Measurements from ENCODE around the gene MIA. TPM values are rescaled to one million over a fixed set of nuclear protein-coding genes. Genes with fewer than 3 reads are reported as not detected.

The MIA gene
- total and polyA plus RNA-seq, 9 of the 15 experiments (the other 6 are each of a cell fraction or from before 2014, with no cell fraction given), result 0.21 TPM; not detected in 8

- TF ChIP-seq THRB (CRISPR knock-in tag; conservative IDR thresholded peaks at IDR 0.05) (no peak), CLOCK (CRISPR knock-in tag; IDR thresholded peaks at IDR 0.05; ENCODE audit: borderline replicate concordance) (peak; percentile 60; the same call in 1 of the 2 replicates), E4F1 (CRISPR knock-in tag; IDR thresholded peaks at IDR 0.05; ENCODE audit: borderline replicate concordance) (no peak), MYC (IDR thresholded peaks at IDR 0.05; ENCODE audit: low read depth, low read length) (peak; percentile 66), MYC (CRISPR knock-in tag; IDR thresholded peaks at IDR 0.05; ENCODE audit: borderline replicate concordance, low read depth) (no peak), FOXK2 (conservative IDR thresholded peaks at IDR 0.05 in 1 of 2, IDR thresholded peaks at IDR 0.05 in 1 of 2; ENCODE audit: low read depth in 2 of 2) (peak; percentile 65 to 80), KLF16 (IDR thresholded peaks at IDR 0.05) (no peak; the same call in 1 of the 2 replicates), ZNF165 (CRISPR knock-in tag; IDR thresholded peaks at IDR 0.05; ENCODE audit: borderline replicate concordance) (no peak), ZZZ3 (IDR thresholded peaks at IDR 0.05) (no peak), ZNF197 (CRISPR knock-in tag; IDR thresholded peaks at IDR 0.05; ENCODE audit: low read depth) (no peak), ARHGAP35 (IDR thresholded peaks at IDR 0.05; ENCODE audit: partially characterized antibody) (no peak), ZNF444 (CRISPR knock-in tag; IDR thresholded peaks at IDR 0.05) (no peak), TRIM24 (IDR thresholded peaks at IDR 0.05) (no peak), TCF3 (CRISPR knock-in tag; IDR thresholded peaks at IDR 0.05) (no peak), RNF219 (CRISPR knock-in tag; IDR thresholded peaks at IDR 0.05) (no peak), SMAD1 (IDR thresholded peaks at IDR 0.05; ENCODE audit: low read depth, low read length, partially characterized antibody) (no peak), ATF2 (CRISPR knock-in tag; IDR thresholded peaks at IDR 0.05) (no peak)
These were observed 23.6 kb downstream of the MIA start, which contains the start of gene EGLN2 (continued) for GRCh38 chr19:40798683-40799557.

All from K562 (cell line).